ENCODE data around the gene GPATCH4. TPM values are rescaled to one million over a fixed set of nuclear protein-coding genes. Genes with fewer than 3 reads are reported as not detected.

GPATCH4 gene
- total and polyA plus RNA-seq, 4 donors, result 7.6 to 23.6 (median 16.3) TPM

- TF ChIP-seq REST (IDR thresholded peaks at IDR 0.05), result no peak
- no peak for TF ChIP-seq FOXA1 (IDR thresholded peaks at IDR 0.05)
- TF ChIP-seq TAF1 (conservative IDR thresholded peaks at IDR 0.05), result no peak
Observed at GRCh38 chr1:156646738-156647211, 45.5 kb upstream of the GPATCH4 start (continued).

GRCh38 chr1:156645666-156646065 is 44.4 kb upstream of the GPATCH4 start:
- Histone ChIP-seq H3K9me3 (ENCODE audit: control insufficient read depth in 4 of 4, low read length in 3 of 4) (no peaks in the 10 kb centered on the region), H3K27me3 (ENCODE audit: control insufficient read depth in 4 of 4, insufficient read depth in 4 of 4, low read length in 3 of 4) (peaks cover 2 to 18% (median 6%) of the 10 kb centered on the region in 4 donors)
- no peak for DNase-seq (ENCODE audit: low spot score)

More at GRCh38 chr1:156645666-156646065, 44.4 kb upstream of the GPATCH4 start:
- H3K9ac ChIP-seq (ENCODE audit: low read depth in 1 of 2, low read length in 2 of 2), result no peak overlapping the region
- H3K4me3 ChIP-seq (ENCODE audit: low read depth in 1 of 3, low read length in 3 of 3), result no peak overlapping the region
- 80% methylated on average over 1 of the region's 1 CpG for WGBS
- TF ChIP-seq FOXA1 (IDR thresholded peaks at IDR 0.05), result no peak
- no peak for TF ChIP-seq EGR1 (IDR thresholded peaks at IDR 0.05; ENCODE audit: low read depth in 2 of 2)
- TF ChIP-seq HNF4A (conservative IDR thresholded peaks at IDR 0.05), result no peak
- TF ChIP-seq ATF3 (IDR thresholded peaks at IDR 0.05), result no peak
- no peak for TF ChIP-seq SP1 (IDR thresholded peaks at IDR 0.05)
- no peak for TF ChIP-seq NR2F2 (IDR thresholded peaks at IDR 0.05)
- TF ChIP-seq FOXA2 (IDR thresholded peaks at IDR 0.05), result no peak
- no peak for TF ChIP-seq GABPA (IDR thresholded peaks at IDR 0.05 in 1 of 2, conservative IDR thresholded peaks at IDR 0.05 in 1 of 2)
- TF ChIP-seq RXRA (IDR thresholded peaks at IDR 0.05), result no peak
- TF ChIP-seq YY1 (IDR thresholded peaks at IDR 0.05), result no peak
- no peak for TF ChIP-seq MAX (IDR thresholded peaks at IDR 0.05)
- no peak for TF ChIP-seq CTCF (IDR thresholded peaks at IDR 0.05; ENCODE audit: low read depth, low read length, missing input control)
- no peak for TF ChIP-seq ZBTB33 (IDR thresholded peaks at IDR 0.05)
- TF ChIP-seq RAD21 (IDR thresholded peaks at IDR 0.05), result no peak
- TF ChIP-seq HNF4G (IDR thresholded peaks at IDR 0.05), result no peak
- TF ChIP-seq JUND (IDR thresholded peaks at IDR 0.05), result no peak
- peaks cover 0 to 6% (median 0%) of the 10 kb centered on the region in 4 donors for H3K4me1 ChIP-seq (ENCODE audit: control insufficient read depth in 4 of 4, insufficient read depth in 4 of 4, low read length in 3 of 4)
- no peaks in the 10 kb centered on the region for H3K36me3 ChIP-seq (ENCODE audit: control insufficient read depth in 4 of 4, insufficient read depth in 3 of 4, low read depth in 1 of 4, low read length in 3 of 4)
- no peak overlapping the region for H3K27ac ChIP-seq (ENCODE audit: low read depth in 1 of 2, low read length in 2 of 2)

Measured in liver (tissue), 9 donors.